Activated naive CD4-positive, alpha-beta T cell treated with Interleukin-2 at 50 U/mL for 16 hours (primary cell): ENCODE measurements around the gene KIF18B.

Experiments
- DNase-seq: peaks from one replicate; pipeline ENCODE4 v3.0.0-alpha.2; 2020

The KIF18B gene

DNA sequence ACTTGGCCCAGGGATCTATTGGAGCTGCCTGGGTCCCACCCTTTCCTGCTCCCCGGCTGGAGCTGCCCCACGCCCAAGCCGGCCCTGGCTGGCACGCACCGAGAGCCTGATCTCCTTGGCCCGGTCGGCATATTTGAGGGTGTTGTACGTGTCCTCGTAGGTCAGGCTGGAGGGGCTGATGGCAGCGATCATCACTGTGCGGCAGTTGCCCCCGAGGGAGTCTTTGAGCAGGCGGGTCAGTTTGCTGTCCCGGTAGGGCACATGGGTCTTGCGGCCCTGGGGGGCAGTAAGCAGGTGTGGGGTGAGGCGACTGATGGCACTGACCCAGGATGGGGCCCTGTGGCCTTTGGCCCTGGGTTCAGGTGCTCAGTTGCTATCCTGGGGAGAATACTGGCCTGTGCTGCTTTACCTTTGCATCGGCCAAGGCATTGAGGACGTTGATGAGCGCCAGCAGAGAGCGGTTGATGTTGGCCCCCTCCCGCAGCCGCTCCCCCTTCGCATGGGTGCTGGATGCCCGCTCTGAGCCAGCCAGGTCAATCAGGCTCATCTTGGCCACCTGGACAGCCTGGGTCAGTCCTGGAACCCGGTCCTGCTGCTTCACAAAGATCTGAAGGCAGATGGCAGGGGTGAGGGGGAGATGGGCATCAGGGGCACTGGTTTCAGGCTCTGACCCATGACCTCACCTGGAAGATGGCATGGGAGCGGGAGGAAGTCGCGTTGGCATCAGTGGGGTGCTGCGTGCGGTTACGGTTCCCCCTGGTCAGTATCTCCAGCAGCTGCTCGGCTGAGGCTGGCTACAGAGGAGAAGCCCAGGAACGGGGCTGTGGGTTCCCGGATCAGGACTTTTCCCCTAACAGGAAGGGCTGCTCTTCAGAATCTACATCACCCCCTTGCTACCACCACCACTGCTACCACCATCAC is 13.5 kb downstream of the KIF18B start:
- DNase-seq = no peak

DNA sequence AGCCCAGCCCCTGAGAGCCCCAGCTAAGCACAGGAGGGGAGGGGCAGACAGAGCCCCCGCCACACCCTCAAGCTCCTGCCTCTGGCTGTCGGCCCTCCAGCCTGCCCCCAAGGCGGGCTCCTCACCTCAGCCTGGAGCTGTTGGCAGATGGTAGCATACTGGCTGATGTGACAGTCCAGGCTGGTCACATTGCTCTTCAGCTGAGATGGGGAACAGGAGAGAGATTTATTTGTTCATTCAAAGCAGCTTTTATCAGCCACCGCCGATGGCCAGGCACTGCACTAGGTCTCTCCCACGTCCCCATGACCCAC is 14.8 kb downstream of the KIF18B start:
- no peak for DNase-seq

- no peak for DNase-seq
Measured at GRCh38 chr17:44932096-44932786, 15.3 kb downstream of the KIF18B start.

- DNase-seq = no peak
Measured at GRCh38 chr17:44931376-44931775, 16.2 kb downstream of the KIF18B start.

DNA sequence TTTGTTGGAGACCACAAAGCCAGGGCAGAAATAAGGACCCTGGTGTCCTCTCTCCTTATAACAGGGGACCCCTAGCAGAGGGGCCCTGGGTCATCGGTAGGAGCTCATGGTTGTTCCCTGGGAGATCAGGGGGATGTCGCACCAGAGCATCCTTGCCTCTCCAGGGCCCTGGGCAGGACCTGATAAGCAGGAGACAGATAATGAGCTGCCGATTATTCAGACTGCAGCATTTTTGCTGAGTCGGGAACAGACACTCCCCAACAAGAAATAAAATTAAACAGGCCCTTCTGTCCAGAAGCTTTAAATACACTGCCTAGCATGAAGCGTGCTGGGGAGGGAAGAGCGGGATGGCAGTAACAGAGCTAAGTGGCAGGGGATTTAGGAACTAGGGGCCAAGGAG is 16.9 kb downstream of the KIF18B start:
- no peak for DNase-seq

DNA sequence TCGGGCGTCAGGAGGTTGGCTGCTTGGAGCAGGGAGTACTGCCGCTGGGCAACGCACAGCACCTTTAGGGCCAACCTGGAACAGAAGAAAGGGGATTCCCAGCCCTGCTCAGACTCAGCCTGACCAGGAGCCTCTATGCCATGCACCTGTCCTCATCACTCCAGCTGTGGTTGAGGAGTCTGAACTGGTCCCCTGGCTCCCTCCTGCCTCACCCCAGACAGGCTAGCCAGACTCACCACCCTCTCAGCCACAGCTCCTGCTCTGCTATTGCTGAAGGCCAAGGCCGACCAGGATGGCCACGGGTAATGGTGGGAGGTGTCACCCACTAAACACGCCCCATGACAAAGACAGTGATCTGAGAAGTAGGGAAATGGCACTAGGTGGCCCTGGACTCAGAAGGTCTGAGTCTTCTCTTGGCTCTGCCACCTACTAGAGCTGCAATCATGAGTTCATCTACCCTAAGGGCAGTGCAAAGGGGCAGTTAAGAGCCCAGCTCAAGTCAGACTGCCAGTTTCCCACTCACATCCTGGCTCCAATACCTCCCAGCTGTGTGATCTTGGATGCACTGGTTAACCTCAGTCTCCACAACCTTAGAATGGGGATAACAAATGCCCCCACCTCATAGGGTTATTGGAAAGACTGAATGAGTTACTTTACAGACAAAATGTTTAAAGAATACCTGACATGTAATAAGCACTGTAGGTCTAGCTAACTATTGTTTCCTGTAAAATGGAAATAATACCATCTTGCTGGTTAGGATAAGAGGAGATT is 18.4 kb downstream of the KIF18B start:
- no peak for DNase-seq

GRCh38 chr17:44928136-44928535 is 19.4 kb downstream of the KIF18B start:
- DNase-seq = no peak

DNA sequence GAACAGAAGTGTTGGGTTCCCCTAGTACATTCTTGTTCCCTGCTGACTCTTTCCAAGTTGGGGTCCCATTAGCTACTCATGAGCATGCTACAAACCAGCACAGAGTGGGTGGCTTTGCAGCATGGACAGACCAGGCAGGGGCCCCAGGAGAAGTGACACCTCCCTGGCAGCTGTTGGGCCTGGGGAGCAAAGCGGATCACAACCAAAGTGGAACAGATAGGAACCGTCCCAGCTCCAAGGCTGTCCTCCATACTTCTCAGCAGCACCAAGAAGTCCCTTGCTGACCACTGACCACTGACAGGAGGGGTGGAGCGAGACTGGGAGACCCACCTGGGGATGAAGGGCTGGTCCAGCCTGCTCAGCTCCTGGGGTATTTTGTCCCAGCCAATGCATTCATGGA is 19.9 kb downstream of the KIF18B start:
- no peak for DNase-seq

DNA sequence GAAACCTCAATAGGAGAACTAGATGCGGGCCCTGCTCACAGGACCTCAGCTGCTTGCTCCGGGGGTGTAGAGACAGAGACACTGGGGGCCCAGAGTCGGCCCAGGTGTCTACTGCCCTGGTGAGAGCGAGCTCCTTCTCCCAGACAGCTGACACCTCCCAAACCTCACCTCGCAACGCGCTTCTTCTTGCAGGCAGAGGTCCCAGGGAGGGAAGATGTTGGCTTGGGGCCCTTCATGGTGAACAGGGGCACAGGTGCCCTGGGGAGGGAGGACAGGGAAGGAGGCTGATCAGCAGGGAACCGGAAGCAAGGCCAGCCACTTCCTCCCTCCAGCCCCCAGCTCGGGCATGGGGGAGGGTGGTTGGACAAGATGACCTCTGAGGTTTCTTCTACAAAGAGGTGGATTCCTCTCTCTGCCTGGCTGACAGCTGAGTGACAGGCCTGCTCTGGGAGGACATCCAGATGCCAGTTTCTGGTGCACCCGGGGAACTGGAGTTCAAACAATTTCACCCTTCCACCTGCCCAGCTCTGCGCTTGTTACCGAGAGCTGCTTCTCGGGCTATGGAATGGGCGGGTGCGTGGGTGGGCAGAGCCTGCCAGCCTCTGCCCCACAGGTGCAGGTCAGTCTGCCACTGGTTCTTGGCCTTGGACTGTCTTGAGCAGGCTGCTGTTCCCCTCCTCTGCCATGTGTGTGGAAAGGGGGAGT is 20.6 kb downstream of the KIF18B start:
- no peak for DNase-seq

GRCh38 chr17:44925731-44926697 is 21.6 kb downstream of the KIF18B start:
- no peak for DNase-seq

DNA sequence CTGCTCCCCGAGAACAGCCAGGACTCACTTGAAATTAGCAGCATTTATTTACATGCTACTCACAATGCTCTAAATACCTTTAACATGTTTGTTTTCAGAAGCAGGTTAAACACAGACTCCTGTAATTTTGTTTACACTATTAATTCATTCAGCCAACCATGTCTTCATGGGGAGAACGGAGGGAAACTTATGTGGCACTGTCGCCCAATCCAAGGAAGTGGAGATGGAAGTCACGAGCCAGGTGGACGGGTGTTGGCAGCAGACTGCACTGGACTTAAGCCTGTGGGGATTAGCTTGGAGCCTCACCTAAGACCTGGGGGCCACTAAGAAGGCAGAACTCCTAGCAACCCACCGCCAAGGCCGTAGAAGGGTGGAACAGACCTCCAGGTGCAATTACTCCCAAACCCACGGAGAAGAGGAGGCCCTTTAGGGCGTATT is 23.4 kb downstream of the KIF18B start:
- DNase-seq = no peak

DNA sequence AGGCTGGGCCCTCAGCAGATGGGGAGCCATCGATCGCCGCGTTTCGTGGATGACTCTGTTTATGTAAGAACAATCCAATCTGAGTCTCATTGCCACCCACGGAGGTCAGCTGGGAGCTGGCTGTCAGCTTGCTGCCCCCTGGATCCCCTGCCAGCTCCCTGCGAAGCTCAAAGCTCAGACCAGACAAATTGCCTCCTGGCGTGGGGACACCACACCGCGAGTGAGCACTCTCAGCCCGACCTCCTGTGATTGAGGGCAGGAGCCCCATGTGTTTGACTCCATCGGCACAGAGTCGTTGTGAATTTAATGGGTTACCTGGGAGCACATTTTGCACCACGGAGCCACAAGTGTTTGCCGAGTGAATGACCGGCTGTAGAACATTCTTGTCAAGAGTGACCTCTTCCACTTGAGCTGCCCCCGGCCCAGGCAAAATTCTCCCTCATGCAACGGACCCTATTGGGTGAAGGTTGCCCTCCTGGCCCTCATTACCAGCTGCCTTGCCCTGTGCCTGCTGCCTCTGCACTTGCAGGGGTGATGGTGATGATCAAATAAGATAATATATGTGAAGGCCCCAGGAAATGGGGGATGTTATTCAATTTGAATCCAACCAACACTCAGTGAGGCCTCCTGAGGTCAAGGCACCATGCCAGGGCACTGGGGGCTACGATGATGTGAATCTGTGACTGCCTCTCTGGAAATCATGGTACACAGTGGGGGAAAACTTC is 24.7 kb downstream of the KIF18B start:
- DNase-seq = no peak

DNA sequence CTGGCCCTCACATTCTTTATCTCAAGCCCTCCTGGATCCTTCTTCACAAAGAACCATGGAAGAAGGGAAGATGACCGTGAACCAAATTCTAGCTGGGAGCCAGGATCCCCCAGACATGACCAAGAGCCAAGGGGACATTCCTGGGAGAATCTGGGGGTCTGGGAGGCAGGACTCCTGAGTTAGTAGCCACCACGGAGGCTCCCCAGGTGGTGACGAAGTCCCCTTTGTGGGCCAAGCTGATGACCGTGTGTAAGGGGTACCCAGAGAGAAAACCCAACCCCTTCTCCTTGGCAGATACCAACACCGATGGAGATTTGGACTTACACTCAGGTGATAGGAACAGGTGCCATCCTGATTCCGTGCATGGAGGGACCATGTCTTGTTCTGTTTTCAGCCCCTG is 25.4 kb downstream of the KIF18B start:
- no peak for DNase-seq

- DNase-seq = no peak
Measured at GRCh38 chr17:44921122-44921882, 26.3 kb downstream of the KIF18B start.

- no peak for DNase-seq
Measured at GRCh38 chr17:44920565-44920940, 27.0 kb downstream of the KIF18B start.

DNA sequence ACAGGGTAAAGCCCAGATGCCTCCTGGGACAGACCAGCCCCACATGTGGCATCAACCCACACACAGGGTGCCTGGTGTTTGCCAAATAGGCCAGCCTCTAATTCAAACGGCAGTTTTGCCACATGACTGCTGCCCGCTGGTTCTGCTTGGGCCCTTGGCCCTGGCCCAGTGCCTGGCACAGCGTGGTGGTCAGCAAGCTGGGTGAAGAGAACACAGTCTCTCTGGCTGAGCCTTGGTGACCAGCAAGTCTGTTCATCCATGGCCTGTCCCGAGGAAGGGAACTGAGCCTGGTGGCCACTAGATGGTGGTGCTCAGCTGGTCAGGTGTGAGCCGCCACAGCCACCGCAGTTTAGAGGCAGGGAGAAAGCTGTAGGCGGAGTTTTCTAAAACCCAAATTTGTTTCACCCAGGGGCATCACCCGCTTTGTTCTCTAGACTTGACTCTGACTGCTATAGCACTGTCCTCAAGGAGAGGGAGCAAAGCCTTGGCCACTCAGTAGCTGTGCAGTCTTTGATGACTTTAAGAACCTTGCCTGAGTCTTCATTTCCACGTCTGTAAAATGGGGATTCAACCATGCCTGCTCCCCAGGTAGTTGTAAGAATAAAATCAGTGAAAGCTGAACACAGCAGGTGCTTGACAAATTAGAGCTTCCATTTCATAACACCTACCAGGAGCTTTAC is 27.5 kb downstream of the KIF18B start:
- DNase-seq = peak; percentile 55

DNA sequence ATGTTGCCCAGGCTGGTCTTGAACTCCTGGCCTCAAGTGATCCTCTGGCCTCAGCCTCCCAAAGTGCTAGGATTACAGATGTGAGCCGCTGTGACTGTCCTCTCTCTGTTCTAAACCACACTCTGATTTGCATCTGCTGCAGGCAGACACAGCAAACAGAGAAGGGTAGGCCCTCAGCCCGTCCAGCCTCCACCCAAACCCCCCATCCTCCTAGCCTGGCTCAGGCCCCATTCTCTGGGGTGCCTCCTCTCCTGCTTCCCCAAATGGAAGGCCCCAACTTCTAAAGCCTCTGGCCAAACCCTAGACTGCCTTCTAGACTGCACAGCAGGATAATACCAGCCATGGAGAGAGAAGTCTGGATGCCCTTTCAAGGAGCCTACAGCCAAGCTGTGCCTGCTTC is 28.2 kb downstream of the KIF18B start:
- no peak for DNase-seq

DNA sequence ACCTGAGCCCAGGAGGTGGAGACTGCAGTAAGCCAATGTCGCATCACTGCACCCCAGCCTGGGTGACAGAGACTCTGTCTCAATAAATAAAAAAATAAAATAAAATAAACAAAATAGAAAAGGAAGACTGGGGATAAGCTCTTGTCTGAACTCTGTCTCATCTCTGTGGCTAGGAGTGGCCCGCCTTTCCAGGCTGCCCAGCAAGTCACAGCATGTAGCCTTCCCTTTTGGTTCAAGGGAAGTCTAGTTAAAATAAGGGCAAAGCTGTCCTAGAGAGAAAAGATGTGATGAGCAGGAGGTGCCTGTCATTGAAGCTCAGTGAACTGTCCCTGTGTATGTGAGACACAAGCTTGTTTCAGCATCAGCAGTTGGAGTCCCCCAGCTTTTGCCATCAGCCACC is 29.6 kb downstream of the KIF18B start:
- no peak for DNase-seq

DNA sequence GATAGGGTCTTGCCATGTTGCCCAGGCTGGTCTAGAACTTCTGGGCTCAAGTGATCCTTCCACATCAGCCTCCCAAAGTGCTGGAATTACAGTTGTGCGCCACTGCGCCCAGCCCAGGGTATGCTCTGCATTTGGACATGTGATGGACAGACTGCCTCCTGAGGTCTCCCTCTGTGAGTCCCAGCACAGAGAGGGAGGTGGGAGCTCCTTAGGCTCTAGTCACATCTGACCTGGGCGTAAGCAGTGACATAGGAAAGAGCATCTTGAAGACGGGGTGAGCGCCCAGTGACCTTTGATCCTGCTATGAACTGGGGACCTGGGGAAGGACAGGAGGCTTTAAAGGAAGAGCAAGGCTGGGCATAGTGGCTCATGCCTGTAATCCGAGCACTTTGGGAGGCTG is 30.1 kb downstream of the KIF18B start:
- DNase-seq = no peak

DNA sequence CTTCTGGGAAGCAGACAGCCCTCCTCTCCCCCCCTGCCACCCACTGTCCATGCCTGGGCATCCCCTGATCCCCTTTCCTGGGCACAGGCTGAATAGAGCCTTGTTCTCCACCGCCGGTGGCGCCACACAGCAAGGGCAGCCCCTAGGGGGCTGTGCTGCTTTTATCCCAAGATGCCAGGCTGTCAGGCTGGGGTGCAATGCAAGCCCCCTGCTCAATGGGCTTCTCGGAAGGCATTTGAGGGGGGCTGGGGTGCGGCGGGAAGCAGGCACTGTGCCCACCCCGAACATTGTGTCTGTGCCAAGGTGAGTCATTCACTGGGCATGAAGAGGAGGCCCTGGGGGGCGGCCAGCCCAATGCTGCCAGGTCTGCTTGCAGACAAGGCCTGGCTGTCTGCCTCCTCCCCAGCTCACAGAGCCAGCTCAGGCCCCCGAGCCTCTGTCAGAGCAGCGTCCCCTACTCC is 30.8 kb downstream of the KIF18B start:
- DNase-seq = no peak
